Motor neuron (in vitro differentiated cells): ENCODE data around the gene ZNF22. TPM values are rescaled to one million over a fixed set of nuclear protein-coding genes. Genes with fewer than 3 reads are reported as not detected.

Source experiments
- ATAC-seq, 8 experiments: fragments of 200-7000 bp; cut with Tn5 transposase; replicated peaks in 6 of 8; 2 replicates each; pipeline ENCODE4 v1.8.0; 2021; ENCODE audit warnings: mild to moderate bottlenecking in 8 of 8, moderate library complexity in 8 of 8
- H3K27ac ChIP-seq, 2 donors: fragments of 250-450 bp; sonication (Bioruptor Pico); 2 replicates each; pipeline ENCODE4 v1.9.0; 2021; ENCODE audit warnings: antibody characterized with exemption in 2 of 2, mild to moderate bottlenecking in 2 of 2, moderate library complexity in 1 of 2
- H3K4me1 ChIP-seq, 2 donors: fragments of 250-450 bp; sonication (Bioruptor Pico); replicated peaks in 1 of 2; 2 replicates each; pipeline ENCODE4 v1.6.1; 2021; ENCODE audit warnings: antibody characterized with exemption in 2 of 2, mild to moderate bottlenecking in 2 of 2, moderate library complexity in 1 of 2
- H3K4me3 ChIP-seq, 5 donors: fragments of 250-450 bp; sonication (Bioruptor Pico); 2 replicates each; pipeline ENCODE4 v1.9.0; 2021; ENCODE audit warnings: antibody characterized with exemption in 5 of 5, mild to moderate bottlenecking in 5 of 5, moderate library complexity in 4 of 5
- WGBS, 10 experiments: fragments of 450-650 bp; shearing (Covaris generic); methylation state at CpG; one replicate each; pipeline ENCODE4 v1.0.0; 2022; 5-methylcytosine and 5-hydroxymethylcytosine counted together
- in situ Hi-C, 9 experiments: fragments of 400-800 bp; cut with MboI; loops; one replicate each; pipeline ENCODE4 v1.15.0; 2021; ENCODE audit warnings: low sequenced_read_pairs in 9 of 9, low pct_unique_long_range_greater_than_20kb in 2 of 9; ENCODE audit not compliant: unreplicated experiment in 9 of 9
- total RNA-seq, 8 experiments: library from RNA; unstranded; fragments of 300-600 nt; gene quantifications; 2 replicates each; pipeline versions ENCODE4 v1.2.3 to v1.2.4, GENCODE V29; 2022

ZNF22 gene
- total RNA-seq, 8 experiments from 2014 or later, result 4.2 to 40.3 (median 31.7) TPM

- Histone ChIP-seq H3K27ac (no peak overlapping the region), H3K4me1 (peaks cover 23 to 29% of the 10 kb centered on the region in 2 donors), H3K4me3 (no peak overlapping the region)
- WGBS, 10 experiments, result 39 to 100% (median 92%) methylated on average over 1 to 7 of the region's 11 CpGs; no CpG with 5 or more reads in 1 of the 10 experiments
- no peak for ATAC-seq
- in situ Hi-C loops, result no loop called here
Observed at GRCh38 chr10:44992070-44992731, 8.5 kb upstream of the ZNF22 start.

DNA sequence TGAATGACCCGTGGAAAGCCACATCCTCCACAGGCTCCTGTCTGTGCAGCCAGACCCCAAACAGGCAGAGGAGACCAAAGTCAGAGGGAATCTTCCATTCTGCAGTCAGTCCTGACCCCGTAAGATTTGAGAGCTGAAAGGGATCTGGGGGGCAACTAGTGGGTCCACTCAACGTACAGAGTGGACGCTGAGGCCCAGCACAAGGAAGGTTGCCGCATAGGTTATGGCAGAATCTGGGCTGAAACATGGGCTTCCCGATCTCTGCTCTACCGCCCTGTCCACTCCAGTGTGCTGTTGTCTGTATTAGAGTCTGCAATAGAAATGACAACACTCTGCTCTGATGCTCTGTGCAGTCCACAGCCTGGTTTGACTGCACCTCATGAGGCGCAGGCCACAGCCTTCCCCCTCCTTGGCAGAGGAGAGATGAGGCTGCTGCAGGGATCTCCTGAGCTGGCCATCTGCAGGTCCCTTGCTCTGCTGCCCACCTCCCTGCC is 7.9 kb upstream of the ZNF22 start:
- peaks cover 23 to 33% of the 10 kb centered on the region in 2 donors for H3K4me1 ChIP-seq
- WGBS, 10 experiments, result 71 to 100% (median 90%) methylated on average over 1 to 5 of the region's 8 CpGs; no CpG with 5 or more reads in 6 of the 10 experiments
- H3K27ac ChIP-seq, result no peak overlapping the region
- no peak overlapping the region for H3K4me3 ChIP-seq
- no peak for ATAC-seq
- in situ Hi-C loops, result no loop called here

DNA sequence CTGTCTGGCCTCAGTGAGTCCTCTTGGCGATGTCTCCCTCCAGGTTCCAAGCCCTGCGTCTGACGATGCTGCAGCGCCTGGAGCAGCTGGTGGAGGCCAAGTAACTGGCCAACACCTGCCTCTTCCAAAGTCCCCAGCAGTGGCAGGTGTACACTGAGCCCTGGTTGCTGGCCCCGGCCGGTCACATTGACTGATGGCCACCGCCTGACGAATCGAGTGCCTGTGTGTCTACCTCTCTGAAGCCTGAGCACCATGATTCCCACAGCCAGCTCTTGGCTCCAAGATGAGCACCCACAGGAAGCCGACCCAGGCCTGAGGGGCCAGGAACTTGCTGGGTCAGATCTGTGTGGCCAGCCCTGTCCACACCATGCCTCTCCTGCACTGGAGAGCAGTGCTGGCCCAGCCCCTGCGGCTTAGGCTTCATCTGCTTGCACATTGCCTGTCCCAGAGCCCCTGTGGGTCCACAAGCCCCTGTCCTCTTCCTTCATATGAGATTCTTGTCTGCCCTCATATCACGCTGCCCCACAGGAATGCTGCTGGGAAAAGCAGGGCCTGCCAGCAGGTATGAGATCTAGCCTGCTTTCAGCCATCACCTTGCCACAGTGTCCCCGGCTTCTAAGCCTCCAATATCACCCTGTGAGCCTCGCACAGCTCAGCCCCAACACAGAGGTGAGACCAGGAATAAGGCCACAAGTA is 7.3 kb upstream of the ZNF22 start:
- no peak for ATAC-seq
- H3K4me3 ChIP-seq, result no peak overlapping the region
- in situ Hi-C loops, result no loop called here
- peaks cover 23 to 33% of the 10 kb centered on the region in 2 donors for H3K4me1 ChIP-seq
- WGBS, 10 experiments, result 50 to 100% (median 93%) methylated on average over 1 to 3 of the region's 14 CpGs; no CpG with 5 or more reads in 6 of the 10 experiments
- H3K27ac ChIP-seq, result no peak overlapping the region

DNA sequence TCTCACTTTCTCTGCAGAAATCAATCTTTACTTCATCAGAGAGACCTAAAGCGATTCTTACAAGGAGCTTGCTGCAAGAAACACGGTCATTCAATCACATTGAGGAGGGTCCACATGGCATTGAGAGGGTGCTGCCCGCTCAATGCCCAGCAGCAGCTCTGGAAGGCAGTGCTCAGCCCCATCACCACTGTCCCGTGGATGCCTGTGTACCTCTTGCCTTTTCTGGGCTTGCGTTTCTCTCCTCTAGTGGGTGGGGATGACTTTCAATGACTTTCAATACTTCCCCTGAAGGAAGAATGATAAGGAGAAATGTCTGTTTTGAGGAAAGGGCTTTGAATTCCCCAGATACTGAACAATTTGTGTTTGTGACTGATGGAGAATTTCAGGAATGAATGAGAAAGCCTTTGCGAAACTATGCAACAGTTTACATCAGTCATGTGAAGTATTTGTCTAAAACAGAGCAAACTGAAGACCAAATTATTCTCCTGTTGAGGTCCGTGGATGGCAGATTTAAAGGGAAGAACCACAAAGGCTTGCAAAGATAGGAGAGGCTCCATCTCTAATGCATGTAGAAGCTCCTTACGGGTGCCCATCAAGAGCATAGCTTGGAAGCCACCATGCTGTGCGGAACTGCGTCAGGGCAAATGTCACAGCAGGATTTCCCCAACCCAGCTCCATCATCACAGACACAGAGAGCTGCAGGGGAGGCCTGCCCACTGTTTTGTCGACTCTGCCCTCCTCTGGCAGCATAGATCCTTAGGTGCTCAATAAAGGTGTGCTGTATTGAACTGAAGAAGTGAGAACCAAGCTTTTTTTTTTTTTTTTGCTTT is 6.6 kb upstream of the ZNF22 start:
- WGBS, 10 experiments, result 70 to 96% (median 86%) methylated on average over 3 to 10 of the region's 11 CpGs; no CpG with 5 or more reads in 1 of the 10 experiments
- no peak overlapping the region for H3K27ac ChIP-seq
- in situ Hi-C loops, result no loop called here
- ATAC-seq, result no peak
- peaks cover 23 to 33% of the 10 kb centered on the region in 2 donors for H3K4me1 ChIP-seq
- H3K4me3 ChIP-seq, result no peak overlapping the region

DNA sequence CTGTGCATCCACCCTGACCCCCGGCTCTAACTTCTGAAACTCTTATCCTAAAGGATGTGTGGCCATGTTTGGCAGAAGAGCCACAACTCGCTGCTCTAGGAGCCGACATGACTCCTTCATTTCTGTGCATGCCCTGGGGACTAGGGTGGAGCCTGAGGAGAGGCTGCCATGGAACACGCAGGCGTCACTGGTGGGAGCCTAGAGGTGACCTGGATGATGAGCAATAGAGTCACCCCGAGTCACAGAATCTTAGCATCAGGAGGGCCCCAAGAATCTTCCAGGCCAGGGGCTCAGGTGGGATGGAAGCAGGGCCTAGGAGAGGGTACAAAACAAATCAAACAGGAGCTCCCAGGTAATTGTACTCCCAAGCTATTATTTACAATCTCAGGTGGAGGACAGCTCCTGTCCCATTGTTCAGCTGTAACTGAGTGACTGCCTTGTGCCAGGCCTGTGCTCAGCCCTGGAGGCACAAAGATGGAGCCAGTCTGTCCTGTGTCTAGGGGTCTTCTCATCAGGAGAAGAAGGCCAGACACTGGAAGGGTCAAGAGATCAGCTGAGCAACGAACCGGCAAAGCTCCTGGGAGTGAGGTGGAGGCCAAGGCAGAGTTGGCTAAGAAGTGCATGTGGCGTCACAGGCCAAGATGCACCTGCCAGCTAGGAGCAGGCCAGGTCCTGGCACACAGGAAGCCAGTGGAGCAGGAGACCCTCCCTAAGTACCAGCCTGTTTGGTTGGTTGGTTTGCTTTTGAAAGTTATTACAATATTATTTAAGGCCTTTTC is 5.8 kb upstream of the ZNF22 start:
- WGBS, 10 experiments, result 67 to 100% (median 87%) methylated on average over 1 to 6 of the region's 9 CpGs; no CpG with 5 or more reads in 2 of the 10 experiments
- in situ Hi-C loops, result no loop called here
- Histone ChIP-seq H3K4me1 (peaks cover 22 to 32% of the 10 kb centered on the region in 2 donors), H3K4me3 (no peak overlapping the region), H3K27ac (no peak overlapping the region)
- ATAC-seq, result no peak

DNA sequence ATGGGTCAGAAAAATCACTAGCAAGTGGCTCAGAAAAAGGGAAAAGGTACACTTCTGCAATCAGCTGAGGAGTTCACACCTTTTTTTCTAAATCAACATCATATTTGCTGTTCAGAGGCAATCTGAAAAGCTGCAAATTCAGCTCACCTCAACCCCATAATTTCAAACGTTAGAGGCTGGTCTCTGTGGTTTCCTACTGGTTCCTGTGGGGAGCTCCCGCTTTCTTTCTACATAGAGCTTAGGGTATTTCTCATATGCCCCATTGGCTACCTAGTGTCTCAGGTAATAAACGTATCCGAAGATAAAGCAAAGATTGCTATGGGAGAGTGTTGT is 5.2 kb upstream of the ZNF22 start:
- peaks cover 22 to 32% of the 10 kb centered on the region in 2 donors for H3K4me1 ChIP-seq
- in situ Hi-C loops, result no loop called here
- no peak for ATAC-seq
- WGBS, 10 experiments, result 40 to 100% (median 74%) methylated on average over 1 to 4 of the region's 4 CpGs; no CpG with 5 or more reads in 2 of the 10 experiments
- H3K27ac ChIP-seq, result no peak overlapping the region
- H3K4me3 ChIP-seq, result no peak overlapping the region

GRCh38 chr10:44995914-44996669 is 4.6 kb upstream of the ZNF22 start:
- in situ Hi-C loops, result no loop called here
- Histone ChIP-seq H3K4me1 (peaks cover 17 to 29% of the 10 kb centered on the region in 2 donors), H3K4me3 (no peak overlapping the region), H3K27ac (peak overlapping the region in 1 of 2 donors; percentile 26)
- peak in 7 of 8 experiments; percentile 1 to 71 (median 12) for ATAC-seq
- 25 to 100% (median 63%) methylated on average over 1 to 6 of the region's 9 CpGs; no CpG with 5 or more reads in 2 of the 10 experiments for WGBS, 10 experiments

DNA sequence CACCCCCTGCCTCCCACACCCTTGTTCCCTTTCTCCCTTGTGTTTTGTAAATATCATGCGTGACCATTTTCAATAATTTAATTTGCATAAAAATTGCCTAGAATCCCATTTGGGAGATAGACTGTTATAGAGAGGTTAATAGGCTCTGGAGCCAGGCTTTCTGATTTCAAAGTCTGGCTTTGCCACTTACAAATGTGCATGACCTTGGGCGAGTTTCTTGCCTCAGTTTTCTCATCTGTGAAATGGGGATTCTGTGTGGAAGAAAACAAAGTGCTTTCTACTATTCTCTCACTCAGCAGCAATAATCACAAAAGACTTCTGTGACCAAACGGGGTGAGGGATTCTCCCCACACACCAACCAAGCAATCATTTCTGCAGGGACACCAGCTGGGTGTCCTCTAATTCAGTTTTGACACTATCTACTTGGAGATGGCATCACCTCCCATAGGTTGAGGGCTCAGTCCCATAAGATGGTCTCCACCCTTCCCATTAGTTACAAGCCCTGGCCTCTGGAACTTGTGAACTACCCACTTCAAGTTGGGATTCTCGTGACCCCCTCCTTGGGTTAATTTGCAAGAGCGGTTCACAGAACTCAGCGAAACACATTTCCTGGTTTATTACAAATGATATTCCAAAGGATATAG is 3.5 kb upstream of the ZNF22 start:
- in situ Hi-C loops, result no loop called here
- H3K27ac ChIP-seq, result no peak overlapping the region
- WGBS, 10 experiments, result 20 to 98% (median 83%) methylated on average over 1 to 5 of the region's 6 CpGs; no CpG with 5 or more reads in 3 of the 10 experiments

DNA sequence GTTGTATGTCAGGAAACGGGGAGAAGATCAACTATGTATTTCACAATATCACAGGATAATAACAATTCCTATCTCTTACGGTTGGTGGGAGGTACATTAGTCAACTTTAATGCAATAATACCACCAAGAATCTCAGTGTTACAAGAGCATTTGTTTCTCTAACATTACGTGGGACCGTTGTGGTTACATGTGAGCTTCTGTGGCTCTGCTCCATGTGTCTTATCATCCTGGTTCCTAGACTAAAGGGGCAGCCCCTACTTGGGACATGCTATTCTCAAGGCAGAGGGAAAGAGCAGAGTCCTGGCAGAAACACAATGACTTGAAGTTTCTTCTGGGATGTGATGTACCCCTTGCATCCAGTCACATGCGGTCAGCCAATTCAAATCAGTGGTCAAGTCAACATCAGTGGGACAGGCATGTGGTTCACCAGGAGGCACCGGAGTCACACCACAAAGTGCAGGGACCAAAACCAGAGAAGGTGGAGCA is 2.5 kb upstream of the ZNF22 start:
- Histone ChIP-seq H3K27ac (no peak overlapping the region), H3K4me3 (no peak overlapping the region), H3K4me1 (peaks cover 16 to 26% of the 10 kb centered on the region in 2 donors)
- in situ Hi-C loops, result no loop called here
- whole genome bisulfite sequencing, 10 experiments, result 30 to 100% (median 90%) methylated on average over 1 to 6 of the region's 6 CpGs
- ATAC-seq, result no peak

More for the DNA sequence above, 3.5 kb upstream of the ZNF22 start:
- ATAC-seq, result no peak
- no peak overlapping the region for H3K4me3 ChIP-seq
- H3K4me1 ChIP-seq, result peaks cover 13 to 24% of the 10 kb centered on the region in 2 donors

GRCh38 chr10:45000138-45000751 is 478 bp upstream of the ZNF22 start:
- peak overlapping the region; percentile 93 to 97 for H3K27ac ChIP-seq
- 13 to 88% (median 38%) methylated on average over 1 to 11 of the region's 12 CpGs; no CpG with 5 or more reads in 1 of the 10 experiments for WGBS, 10 experiments

More at GRCh38 chr10:45000138-45000751, 478 bp upstream of the ZNF22 start:
- H3K4me3 ChIP-seq, result peak overlapping the region; percentile 47 to 63 (median 53)
- peaks cover 16 to 26% of the 10 kb centered on the region in 2 donors for H3K4me1 ChIP-seq
- in situ Hi-C loops, result loop anchor here in 1 of 9 experiments (25.0 kb wide), 1 partner anchor 237 kb away; no protein-coding TSS in a partner anchor
- ATAC-seq, result peak in 6 of 8 experiments; percentile 20 to 59 (median 39)
